Right atrium auricular region (tissue), 2 donors: ENCODE measurements around the gene KAT14. TPM values are rescaled to one million over a fixed set of nuclear protein-coding genes. Genes with fewer than 3 reads are reported as not detected.
"Not testable (repeated sequence)": the region's sequence is repeated elsewhere in the genome, so short reads cannot be mapped to it uniquely, and the experiment has no call there.

Source experiments
- DNase-seq: peaks from one replicate; pipeline ENCODE4 v3.0.0-alpha.2; 2019; ENCODE audit warnings: low spot score
- H3K27ac ChIP-seq, 2 donors: fragments of 200-600 bp; sonication (generic); 1 replicate in 1 of 2; 2 replicates in 1 of 2; pipeline ENCODE4 v1.5.1; 2016 to 2019
- H3K27me3 ChIP-seq, 2 donors: fragments of 200-600 bp; sonication (generic); one replicate each; pipeline versions ENCODE4 v1.5.1 to v1.6.0; 2017 to 2019
- H3K36me3 ChIP-seq: fragments of 200-600 bp; sonication (generic); one replicate; pipeline ENCODE4 v1.5.1; 2016
- H3K4me1 ChIP-seq, 2 donors: fragments of 200-600 bp; sonication (generic); one replicate each; pipeline versions ENCODE4 v1.5.1 to v1.6.0; 2017 to 2019
- H3K4me3 ChIP-seq, 2 donors: fragments of 200-600 bp; sonication (generic); 1 replicate in 1 of 2; 2 replicates in 1 of 2; pipeline ENCODE4 v1.5.1; 2017 to 2019; ENCODE audit warnings: mild to moderate bottlenecking in 1 of 2, moderate library complexity in 1 of 2
- H3K9me3 ChIP-seq, 2 donors: fragments of 200-600 bp; sonication (generic); one replicate each; pipeline ENCODE4 v1.5.1; 2019
- total RNA-seq, 2 donors: library from RNA; depleted of rRNA; stranded (reverse); fragments of >200 nt; gene quantifications; one replicate each; pipeline ENCODE4 v1.1.0, GENCODE V29; 2016
- TF ChIP-seq, protein P1 (sequence below), 2 donors: fragments of 200-600 bp; sonication (generic); IDR thresholded peaks; one replicate each; pipeline ENCODE4 v1.5.1; 2019; ENCODE audit warnings: antibody characterized with exemption in 2 of 2

Gene KAT14
- total RNA-seq, 2 donors from 2014 or later = 8.0 to 9.1 TPM

DNA sequence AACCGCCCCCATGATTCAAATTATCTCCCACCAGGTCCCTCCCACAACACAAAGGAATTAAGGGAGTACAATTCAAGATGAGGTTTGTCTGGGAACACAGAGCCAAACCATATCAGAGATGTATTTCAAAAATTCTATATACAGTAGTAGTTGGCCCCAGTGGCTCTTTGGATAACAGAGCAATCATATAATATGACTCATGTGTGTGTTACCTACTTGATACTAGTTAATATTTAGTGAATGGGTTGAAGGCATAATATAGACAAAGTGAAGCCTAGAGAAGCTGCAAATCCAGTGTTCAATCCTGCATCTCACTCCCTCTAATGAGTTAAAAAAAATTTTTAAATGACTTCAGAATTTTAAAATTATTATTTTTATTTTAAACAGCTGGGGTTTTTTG lies 43.2 kb downstream of the KAT14 start:
- no peak overlapping the region for H3K27ac ChIP-seq
- no peak for DNase-seq
- no peak overlapping the region for H3K4me3 ChIP-seq
- no peaks in the 10 kb centered on the region for H3K4me1 ChIP-seq
- TF ChIP-seq, protein P1, sequence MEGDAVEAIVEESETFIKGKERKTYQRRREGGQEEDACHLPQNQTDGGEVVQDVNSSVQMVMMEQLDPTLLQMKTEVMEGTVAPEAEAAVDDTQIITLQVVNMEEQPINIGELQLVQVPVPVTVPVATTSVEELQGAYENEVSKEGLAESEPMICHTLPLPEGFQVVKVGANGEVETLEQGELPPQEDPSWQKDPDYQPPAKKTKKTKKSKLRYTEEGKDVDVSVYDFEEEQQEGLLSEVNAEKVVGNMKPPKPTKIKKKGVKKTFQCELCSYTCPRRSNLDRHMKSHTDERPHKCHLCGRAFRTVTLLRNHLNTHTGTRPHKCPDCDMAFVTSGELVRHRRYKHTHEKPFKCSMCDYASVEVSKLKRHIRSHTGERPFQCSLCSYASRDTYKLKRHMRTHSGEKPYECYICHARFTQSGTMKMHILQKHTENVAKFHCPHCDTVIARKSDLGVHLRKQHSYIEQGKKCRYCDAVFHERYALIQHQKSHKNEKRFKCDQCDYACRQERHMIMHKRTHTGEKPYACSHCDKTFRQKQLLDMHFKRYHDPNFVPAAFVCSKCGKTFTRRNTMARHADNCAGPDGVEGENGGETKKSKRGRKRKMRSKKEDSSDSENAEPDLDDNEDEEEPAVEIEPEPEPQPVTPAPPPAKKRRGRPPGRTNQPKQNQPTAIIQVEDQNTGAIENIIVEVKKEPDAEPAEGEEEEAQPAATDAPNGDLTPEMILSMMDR (IDR thresholded peaks at IDR 0.05) = no peak
- H3K27me3 ChIP-seq = no peaks in the 10 kb centered on the region
- peaks cover 0 to 6% of the 10 kb centered on the region in 2 donors for H3K9me3 ChIP-seq
- H3K36me3 ChIP-seq = peaks cover 39% of the 10 kb centered on the region

DNA sequence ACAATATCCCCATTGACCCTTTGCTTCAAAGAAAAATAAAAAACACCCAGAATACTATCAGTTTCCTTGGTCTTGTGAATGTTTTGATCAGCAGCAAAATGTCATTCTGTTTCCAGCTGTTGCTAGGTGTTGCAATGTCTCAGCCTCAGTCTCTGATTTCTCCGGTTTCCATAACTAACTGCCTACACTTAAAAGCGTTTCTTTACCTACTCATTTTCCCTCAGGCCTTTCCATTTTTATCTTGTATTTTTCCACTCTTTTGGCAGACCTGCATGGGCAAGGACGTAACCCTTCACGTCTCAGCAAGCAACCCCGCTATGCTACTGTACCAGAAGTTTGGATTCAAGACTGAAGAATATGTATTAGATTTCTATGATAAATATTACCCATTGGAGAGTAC lies 49.4 kb downstream of the KAT14 start:
- DNase-seq = no peak
- H3K27me3 ChIP-seq = no peaks in the 10 kb centered on the region
- H3K27ac ChIP-seq = no peak overlapping the region
- H3K4me1 ChIP-seq = no peaks in the 10 kb centered on the region
- no peak overlapping the region for H3K4me3 ChIP-seq
- H3K9me3 ChIP-seq = no peaks in the 10 kb centered on the region
- peaks cover 43% of the 10 kb centered on the region for H3K36me3 ChIP-seq
- TF ChIP-seq, protein P1 (IDR thresholded peaks at IDR 0.05) = no peak

DNA sequence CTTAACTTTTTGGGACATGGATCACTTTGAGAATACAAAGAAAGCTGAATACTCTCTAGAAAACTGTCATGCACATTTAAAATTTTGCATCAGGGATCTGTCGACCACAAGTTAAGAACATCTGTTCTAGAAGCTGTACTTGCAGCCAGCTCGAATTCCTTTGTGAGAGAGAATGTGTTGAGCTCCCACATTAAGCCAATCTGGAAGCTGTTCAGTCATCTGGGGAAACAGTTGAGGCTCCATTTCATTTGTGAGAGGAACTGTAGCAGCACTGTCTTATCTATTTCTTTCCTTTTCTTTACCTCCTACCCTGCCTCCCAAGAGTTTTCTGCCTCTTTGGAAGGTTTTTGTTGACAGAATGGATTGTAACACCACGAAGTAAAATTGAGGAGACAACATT lies 50.8 kb downstream of the KAT14 start:
- H3K4me1 ChIP-seq = no peaks in the 10 kb centered on the region
- TF ChIP-seq, protein P1 (IDR thresholded peaks at IDR 0.05) = no peak
- H3K36me3 ChIP-seq = peaks cover 32% of the 10 kb centered on the region
- no peaks in the 10 kb centered on the region for H3K27me3 ChIP-seq
- H3K9me3 ChIP-seq = no peaks in the 10 kb centered on the region
- DNase-seq = no peak
- no peak overlapping the region for H3K27ac ChIP-seq
- no peak overlapping the region for H3K4me3 ChIP-seq

DNA sequence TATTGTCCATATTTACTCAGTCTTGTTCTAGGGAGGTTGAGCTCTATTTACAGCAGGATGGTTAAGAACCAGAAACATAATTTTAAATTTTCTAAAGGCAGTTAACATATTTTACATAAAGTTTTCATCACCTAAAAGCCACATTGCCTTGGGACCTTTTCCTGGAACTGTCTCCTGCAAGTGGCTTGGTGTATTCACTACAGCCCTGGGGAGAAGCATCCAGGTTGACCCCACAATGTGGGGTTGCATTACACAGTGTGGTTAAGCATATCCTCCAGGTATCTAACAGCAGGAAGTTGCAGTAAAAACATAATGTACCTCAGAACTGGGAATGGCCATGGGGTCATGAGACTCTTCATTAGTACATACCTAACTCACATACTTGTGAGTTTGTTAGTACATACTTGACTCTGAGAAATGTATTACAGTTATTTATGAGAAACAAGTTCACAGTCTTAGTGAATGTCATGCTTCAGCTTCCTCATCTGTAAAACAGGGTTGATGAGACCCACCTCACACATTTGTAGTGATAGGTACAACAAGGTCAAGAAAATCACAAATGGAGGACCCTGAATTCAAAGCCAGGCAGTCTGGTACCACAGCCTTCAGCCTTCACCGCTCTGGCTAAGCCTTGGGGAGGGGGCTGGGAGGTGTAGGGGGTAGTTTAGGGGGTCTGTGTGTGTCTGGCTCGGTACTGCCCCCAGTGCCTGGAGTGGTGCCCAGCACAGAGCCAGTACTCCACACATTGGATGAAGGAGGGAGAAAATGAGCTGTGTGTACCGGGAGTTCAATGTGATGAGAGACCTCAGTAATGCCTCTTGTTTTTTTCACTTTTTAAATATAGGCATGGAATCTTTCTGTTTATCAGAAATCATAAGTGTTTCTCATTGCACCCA lies 52.9 kb downstream of the KAT14 start:
- H3K27ac ChIP-seq = no peak overlapping the region
- H3K27me3 ChIP-seq = no peaks in the 10 kb centered on the region
- H3K4me1 ChIP-seq = no peaks in the 10 kb centered on the region
- H3K4me3 ChIP-seq = no peak overlapping the region
- TF ChIP-seq, protein P1 (IDR thresholded peaks at IDR 0.05) = no peak
- no peak for DNase-seq
- peaks cover 19% of the 10 kb centered on the region for H3K36me3 ChIP-seq
- H3K9me3 ChIP-seq = no peaks in the 10 kb centered on the region

DNA sequence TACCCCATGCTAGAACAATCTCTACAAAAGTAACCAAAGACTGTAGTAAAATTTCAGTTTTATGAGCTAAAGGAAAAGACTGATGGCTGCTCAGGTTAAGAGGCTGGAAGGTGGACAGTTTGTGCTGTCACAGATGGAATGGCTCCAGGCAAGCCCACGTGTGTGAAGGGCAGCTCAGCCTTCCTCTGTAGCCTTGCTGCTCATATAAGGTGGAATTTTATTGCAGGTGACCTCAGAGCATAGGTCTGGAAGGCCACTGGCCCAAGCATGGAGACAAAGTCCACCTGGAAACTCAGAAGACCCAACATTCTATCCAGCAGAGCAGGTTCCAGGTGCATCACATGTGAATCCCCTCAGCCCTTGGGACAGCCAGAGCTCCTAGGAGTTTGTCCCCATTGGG lies 53.6 kb downstream of the KAT14 start:
- no peak overlapping the region for H3K4me3 ChIP-seq
- H3K4me1 ChIP-seq = no peaks in the 10 kb centered on the region
- H3K27ac ChIP-seq = no peak overlapping the region
- no peaks in the 10 kb centered on the region for H3K27me3 ChIP-seq
- TF ChIP-seq, protein P1 (IDR thresholded peaks at IDR 0.05) = no peak
- H3K36me3 ChIP-seq = peaks cover 14% of the 10 kb centered on the region
- H3K9me3 ChIP-seq = no peaks in the 10 kb centered on the region
- no peak for DNase-seq

DNA sequence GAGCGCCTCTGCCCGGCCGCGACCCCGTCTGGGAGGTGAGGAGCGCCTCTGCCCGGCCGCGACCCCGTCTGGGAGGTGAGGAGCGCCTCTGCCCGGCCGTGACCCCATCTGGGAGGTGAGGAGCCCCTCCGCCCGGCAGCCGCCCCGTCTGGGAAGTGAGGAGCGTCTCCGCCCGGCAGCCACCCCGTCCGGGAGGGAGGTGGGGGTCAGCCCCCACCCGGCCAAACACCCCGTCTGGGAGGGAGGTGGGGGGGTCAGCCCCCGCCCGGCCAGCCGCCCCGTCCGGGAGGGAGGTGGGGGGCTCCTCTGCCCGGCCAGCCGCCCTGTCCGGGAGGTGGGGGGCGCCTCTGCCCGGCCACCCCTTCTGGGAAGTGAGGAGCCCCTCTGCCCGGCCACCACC lies 56.8 kb downstream of the KAT14 start:
- H3K36me3 ChIP-seq, H3K27ac ChIP-seq, DNase-seq, H3K4me1 ChIP-seq, H3K4me3 ChIP-seq, H3K9me3 ChIP-seq, H3K27me3 ChIP-seq: not testable (repeated sequence)
